Calu3 (cell line): ENCODE results near the gene HIBCH. TPM values are rescaled to one million over a fixed set of nuclear protein-coding genes. Genes with fewer than 3 reads are reported as not detected.

Source experiments
- BruUV-seq: library from RNA; stranded (reverse); fragments of 400-500 nt; replicated peaks from 2 replicates; lab custom pipeline; 2021; lab: Mats Ljungman, UMichigan
- CTCF ChIA-PET: fragments of 300-600 bp; sonication (Branson Sonifier 250); formaldehyde crosslinking; loops from one replicate; lab custom pipeline; 2022; ENCODE audit warnings: antibody characterized with exemption; lab: Charles Lee
- DNase-seq: peaks from one replicate; pipeline ENCODE4 v3.0.0; 2022
- H3K27ac Mint-ChIP-seq: one replicate; pipeline ENCODE4 v1.8.0; 2022; ENCODE audit warnings: mixed read lengths; ENCODE audit not compliant: unreplicated experiment
- H3K27me3 Mint-ChIP-seq: one replicate; pipeline ENCODE4 v1.8.0; 2022; ENCODE audit warnings: mixed read lengths; ENCODE audit not compliant: unreplicated experiment
- H3K36me3 Mint-ChIP-seq: one replicate; pipeline ENCODE4 v1.8.0; 2022; ENCODE audit warnings: mild to moderate bottlenecking, moderate library complexity, mixed read lengths; ENCODE audit not compliant: insufficient read depth, unreplicated experiment
- H3K4me1 Mint-ChIP-seq: one replicate; pipeline ENCODE4 v1.8.0; 2022; ENCODE audit warnings: mild to moderate bottlenecking, low read depth, mixed read lengths; ENCODE audit not compliant: unreplicated experiment
- H3K4me3 Mint-ChIP-seq: one replicate; pipeline ENCODE4 v1.8.0; 2022; ENCODE audit warnings: mild to moderate bottlenecking, low read depth, moderate library complexity, mixed read lengths; ENCODE audit not compliant: unreplicated experiment
- H3K9me3 Mint-ChIP-seq: one replicate; pipeline ENCODE4 v1.8.0; 2022; ENCODE audit warnings: low read depth, mixed read lengths; ENCODE audit not compliant: unreplicated experiment
- CTCF ChIP-seq: fragments of 200-600 bp; IDR thresholded peaks from one replicate; pipeline ENCODE4 v1.8.0; 2022; ENCODE audit warnings: antibody characterized with exemption; ENCODE audit not compliant: unreplicated experiment
- intact Hi-C: fragments of 100-400 bp; cut with micrococcal nuclease; formaldehyde crosslinking; loops from one replicate; pipeline ENCODE4 v1.10.0; 2022; ENCODE audit not compliant: unreplicated experiment
- total RNA-seq: library from RNA; stranded (reverse); gene quantifications from 2 replicates; pipeline ENCODE4 v1.2.3, GENCODE V29; 2022

HIBCH gene
- total RNA-seq, 1 experiment from 2014 or later, result 44.6 TPM

- no TSS peak for BruUV-seq
- no peaks in the 10 kb centered on the region for H3K36me3 Mint-ChIP-seq
- CTCF ChIA-PET, result interaction anchor here (0.5 kb wide), 1 partner anchor 286 kb away, joined by 5 read pairs; no protein-coding TSS in a partner anchor
- no peaks in the 10 kb centered on the region for H3K9me3 Mint-ChIP-seq
- TF ChIP-seq CTCF, result no peak
- intact Hi-C loops, result no loop called here
- no peaks in the 10 kb centered on the region for H3K27me3 Mint-ChIP-seq
- H3K27ac Mint-ChIP-seq, result no peak overlapping the region
- no peak for DNase-seq
- peaks cover 20% of the 10 kb centered on the region for H3K4me1 Mint-ChIP-seq
- no peak overlapping the region for H3K4me3 Mint-ChIP-seq
These were observed 13.8 kb upstream of the HIBCH start for GRCh38 chr2:190333395-190333794.

- CTCF ChIA-PET, result interaction anchor here (0.6 kb wide), 1 partner anchor 39 kb away, joined by 3 read pairs; no protein-coding TSS in a partner anchor
- no peak for TF ChIP-seq CTCF
- no peaks in the 10 kb centered on the region for H3K36me3 Mint-ChIP-seq
- no peaks in the 10 kb centered on the region for H3K27me3 Mint-ChIP-seq
- intact Hi-C loops, result loop anchor here (2.0 to 5.0 kb wide), 2 partner anchors 44 to 184 kb away; no protein-coding TSS in a partner anchor
- H3K4me1 Mint-ChIP-seq, result peaks cover 5% of the 10 kb centered on the region
- no TSS peak for BruUV-seq
- no peak overlapping the region for H3K4me3 Mint-ChIP-seq
- H3K27ac Mint-ChIP-seq, result no peak overlapping the region
- no peaks in the 10 kb centered on the region for H3K9me3 Mint-ChIP-seq
- DNase-seq, result no peak
These were observed 9.0 kb upstream of the HIBCH start for GRCh38 chr2:190328573-190329147.

DNA sequence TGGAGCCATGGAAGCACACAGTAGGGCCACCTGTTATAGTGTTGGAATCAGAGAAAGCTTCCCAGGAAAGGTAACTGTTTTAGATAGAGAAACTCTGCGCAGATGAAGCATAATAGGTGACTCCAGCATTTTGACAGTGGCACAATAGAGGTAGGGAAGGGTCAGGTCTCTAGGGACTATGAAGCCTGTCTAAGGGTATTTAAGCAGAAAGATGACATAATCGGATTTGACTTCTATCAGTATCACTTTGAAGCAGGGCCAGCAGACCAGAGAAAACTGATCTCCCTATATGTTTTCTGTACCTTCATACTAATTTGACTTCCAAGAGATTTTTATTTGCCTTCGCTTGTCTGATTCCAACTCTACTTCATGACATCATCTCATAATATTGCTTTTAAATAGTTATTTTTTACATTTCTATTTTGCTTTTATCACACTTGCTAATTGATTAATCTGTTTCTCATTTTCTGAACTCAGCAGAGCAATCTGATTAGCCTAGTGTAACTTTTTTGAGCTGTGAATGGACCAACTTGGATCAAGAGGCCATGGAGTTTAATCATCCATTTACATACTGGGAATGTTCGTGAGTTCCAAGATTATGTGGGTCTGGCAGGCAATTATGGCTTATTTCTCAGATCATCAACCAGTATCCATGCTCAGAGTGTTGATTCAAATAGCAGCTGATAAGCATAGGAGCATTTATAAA is 8.4 kb upstream of the HIBCH start:
- BruUV-seq, result no TSS peak
- Mint-ChIP-seq H3K9me3 (no peaks in the 10 kb centered on the region), H3K27me3 (no peaks in the 10 kb centered on the region), H3K36me3 (no peaks in the 10 kb centered on the region), H3K27ac (no peak overlapping the region), H3K4me3 (no peak overlapping the region), H3K4me1 (no peaks in the 10 kb centered on the region)
- no peak for TF ChIP-seq CTCF
- intact Hi-C loops, result loop anchor here (2.0 to 5.0 kb wide), 2 partner anchors 45 to 184 kb away; no protein-coding TSS in a partner anchor
- CTCF ChIA-PET, result interaction anchor here (0.6 kb wide), 1 partner anchor 40 kb away, joined by 3 read pairs; no protein-coding TSS in a partner anchor
- no peak for DNase-seq

DNA sequence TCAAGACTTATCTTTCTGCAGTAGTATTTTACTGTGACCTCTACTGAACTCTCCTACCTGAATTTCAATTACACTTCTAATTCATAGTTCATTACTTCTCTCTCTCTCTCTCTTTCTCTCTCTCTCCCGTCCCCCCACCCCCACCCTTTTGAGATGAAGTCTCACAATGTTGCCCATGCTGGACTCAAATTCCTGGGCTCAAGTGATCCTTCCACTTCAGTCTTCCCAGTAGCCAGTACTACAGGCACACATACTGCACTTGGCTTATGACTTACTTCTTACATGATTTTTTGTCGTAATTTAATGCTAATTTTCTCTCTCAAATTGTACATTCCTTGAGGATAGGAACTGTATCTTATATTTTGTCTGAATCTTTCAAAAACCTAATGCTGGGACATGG is 6.0 kb upstream of the HIBCH start:
- H3K4me3 Mint-ChIP-seq, result no peak overlapping the region
- DNase-seq, result no peak
- no peaks in the 10 kb centered on the region for H3K27me3 Mint-ChIP-seq
- no peaks in the 10 kb centered on the region for H3K36me3 Mint-ChIP-seq
- no TSS peak for BruUV-seq
- H3K9me3 Mint-ChIP-seq, result no peaks in the 10 kb centered on the region
- intact Hi-C loops, result loop anchor here (5.0 kb wide), 1 partner anchor 187 kb away; no protein-coding TSS in a partner anchor
- no peak for TF ChIP-seq CTCF
- no peak overlapping the region for H3K27ac Mint-ChIP-seq
- CTCF ChIA-PET, result no interaction called here
- H3K4me1 Mint-ChIP-seq, result no peaks in the 10 kb centered on the region
